Measurements from ENCODE around the gene LHFPL6. TPM values are rescaled to one million over a fixed set of nuclear protein-coding genes. Genes with fewer than 3 reads are reported as not detected.

LHFPL6 gene
- total RNA-seq, 1 donor, result 0.31 TPM

DNA sequence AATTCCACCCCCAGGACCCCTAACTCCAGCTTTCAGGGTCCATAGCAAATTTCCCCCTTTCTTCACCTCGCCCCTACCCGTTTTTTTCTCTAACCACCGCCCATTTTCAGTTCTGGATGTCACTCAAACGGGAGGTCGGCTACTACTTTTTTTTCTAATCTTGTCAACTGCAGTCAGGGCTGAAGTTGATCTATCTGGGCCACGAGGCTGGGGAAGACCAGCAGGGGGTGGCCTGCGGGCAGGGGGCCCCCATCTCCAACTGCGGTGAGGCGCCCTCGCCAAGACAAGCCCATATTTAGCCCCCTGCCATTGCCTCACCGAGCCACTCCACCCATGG, 748 bp downstream of the LHFPL6 start:
- peak overlapping the region; percentile 33 for H3K4me3 ChIP-seq (ENCODE audit: low read length)
- H3K4me1 ChIP-seq (ENCODE audit: insufficient read depth, low read length), result peaks cover 15% of the 10 kb centered on the region
- H3K27me3 ChIP-seq (ENCODE audit: insufficient read depth, low read length), result peaks cover 47% of the 10 kb centered on the region
- H3K9me3 ChIP-seq (ENCODE audit: low read depth, low read length), result no peaks in the 10 kb centered on the region

DNA sequence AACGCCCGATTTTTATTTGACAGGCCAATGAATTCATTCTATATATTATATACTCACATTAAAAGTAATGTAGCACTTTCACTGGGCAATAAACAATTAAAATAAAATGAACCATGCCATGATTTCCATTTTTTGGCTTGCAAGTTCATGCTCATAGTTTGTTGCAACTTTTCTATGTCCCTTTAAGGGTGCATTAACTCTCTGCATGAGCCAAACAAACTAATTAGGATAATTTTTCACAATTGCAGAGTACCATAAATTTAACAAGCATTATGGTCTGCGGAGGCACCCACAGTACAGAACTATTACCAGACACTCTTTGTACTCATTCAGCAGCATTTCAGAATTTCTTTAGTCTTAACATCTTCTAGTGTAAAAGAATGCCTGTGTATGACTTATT, 1.4 kb downstream of the LHFPL6 start:
- Histone ChIP-seq H3K9me3 (ENCODE audit: low read depth, low read length) (no peaks in the 10 kb centered on the region), H3K4me1 (ENCODE audit: insufficient read depth, low read length) (peaks cover 15% of the 10 kb centered on the region), H3K27me3 (ENCODE audit: insufficient read depth, low read length) (peaks cover 47% of the 10 kb centered on the region), H3K4me3 (ENCODE audit: low read length) (no peak overlapping the region)

DNA sequence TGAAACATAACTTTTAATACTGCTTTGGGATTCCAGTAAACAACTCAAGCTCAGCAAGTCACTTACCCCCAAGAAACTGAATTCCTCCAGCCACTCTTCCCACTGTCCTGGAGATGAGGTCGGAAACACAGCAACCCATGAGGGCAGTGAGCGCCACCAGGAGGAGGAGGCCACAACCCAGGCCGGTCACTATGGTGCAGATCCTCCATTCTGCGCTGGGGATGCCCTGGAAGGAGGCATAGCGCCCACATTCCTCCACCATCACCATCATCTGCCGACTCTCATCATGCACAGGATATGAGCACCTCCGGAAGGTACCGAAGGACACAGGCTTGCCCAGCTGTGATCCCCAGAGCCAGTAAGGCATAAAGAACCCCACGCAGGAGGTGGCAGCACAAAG, 2.2 kb downstream of the LHFPL6 start:
- peaks cover 15% of the 10 kb centered on the region for H3K4me1 ChIP-seq (ENCODE audit: insufficient read depth, low read length)
- H3K4me3 ChIP-seq (ENCODE audit: low read length), result no peak overlapping the region
- no peaks in the 10 kb centered on the region for H3K9me3 ChIP-seq (ENCODE audit: low read depth, low read length)
- H3K27me3 ChIP-seq (ENCODE audit: insufficient read depth, low read length), result peaks cover 47% of the 10 kb centered on the region

- Histone ChIP-seq H3K4me1 (ENCODE audit: insufficient read depth, low read length) (peaks cover 15% of the 10 kb centered on the region), H3K27me3 (ENCODE audit: insufficient read depth, low read length) (peaks cover 45% of the 10 kb centered on the region), H3K4me3 (ENCODE audit: low read length) (no peak overlapping the region), H3K9me3 (ENCODE audit: low read depth, low read length) (no peaks in the 10 kb centered on the region)
Observed at GRCh38 chr13:39599842-39600241, 3.2 kb downstream of the LHFPL6 start.

DNA sequence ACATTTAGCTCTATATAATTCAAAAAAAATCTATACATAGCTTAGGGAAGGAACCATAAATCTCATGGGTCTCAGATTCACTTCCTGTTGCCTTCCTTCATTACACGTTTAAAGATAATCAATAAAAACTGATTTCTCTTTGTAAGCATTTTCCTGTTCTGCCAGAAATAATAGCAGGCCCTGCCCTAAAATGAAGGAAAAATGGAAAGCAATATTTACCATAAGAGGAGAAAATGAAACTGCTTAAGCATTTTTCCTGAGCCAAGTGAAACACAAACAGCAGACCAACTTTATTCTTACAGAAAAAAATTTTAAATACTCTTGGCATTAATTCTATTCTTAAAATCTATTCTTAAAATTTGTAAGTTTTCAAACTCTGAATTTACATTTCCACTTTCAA, 4.0 kb downstream of the LHFPL6 start:
- H3K4me1 ChIP-seq (ENCODE audit: insufficient read depth, low read length), result peaks cover 15% of the 10 kb centered on the region
- H3K27me3 ChIP-seq (ENCODE audit: insufficient read depth, low read length), result peaks cover 37% of the 10 kb centered on the region
- no peaks in the 10 kb centered on the region for H3K9me3 ChIP-seq (ENCODE audit: low read depth, low read length)
- H3K4me3 ChIP-seq (ENCODE audit: low read length), result no peak overlapping the region

GRCh38 chr13:39597838-39598237, 5.2 kb downstream of the LHFPL6 start:
- Histone ChIP-seq H3K9me3 (ENCODE audit: low read depth, low read length) (no peaks in the 10 kb centered on the region), H3K4me3 (ENCODE audit: low read length) (no peak overlapping the region), H3K27me3 (ENCODE audit: insufficient read depth, low read length) (peaks cover 30% of the 10 kb centered on the region), H3K4me1 (ENCODE audit: insufficient read depth, low read length) (peaks cover 10% of the 10 kb centered on the region)

DNA sequence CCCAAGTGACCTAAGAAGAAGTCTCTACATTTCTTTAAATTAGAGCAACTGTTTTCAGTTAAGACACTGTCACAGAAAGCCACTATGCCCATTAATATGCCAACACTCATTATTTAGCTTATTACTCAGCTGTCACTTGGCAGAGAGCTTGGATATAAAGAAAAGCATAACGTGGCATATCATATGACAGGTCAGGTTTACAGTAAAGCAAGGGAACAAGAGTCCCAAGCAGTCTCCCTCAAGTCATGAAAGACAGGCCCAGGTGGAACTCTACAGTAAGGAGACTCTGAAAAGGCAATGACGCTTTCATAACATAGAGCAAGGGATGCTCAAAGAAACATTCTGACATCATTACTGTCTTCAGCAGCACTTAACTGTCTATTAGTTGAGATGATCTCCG, 6.3 kb downstream of the LHFPL6 start:
- no peaks in the 10 kb centered on the region for H3K9me3 ChIP-seq (ENCODE audit: low read depth, low read length)
- H3K27me3 ChIP-seq (ENCODE audit: insufficient read depth, low read length), result peaks cover 18% of the 10 kb centered on the region
- H3K4me3 ChIP-seq (ENCODE audit: low read length), result no peak overlapping the region
- no peaks in the 10 kb centered on the region for H3K4me1 ChIP-seq (ENCODE audit: insufficient read depth, low read length)

DNA sequence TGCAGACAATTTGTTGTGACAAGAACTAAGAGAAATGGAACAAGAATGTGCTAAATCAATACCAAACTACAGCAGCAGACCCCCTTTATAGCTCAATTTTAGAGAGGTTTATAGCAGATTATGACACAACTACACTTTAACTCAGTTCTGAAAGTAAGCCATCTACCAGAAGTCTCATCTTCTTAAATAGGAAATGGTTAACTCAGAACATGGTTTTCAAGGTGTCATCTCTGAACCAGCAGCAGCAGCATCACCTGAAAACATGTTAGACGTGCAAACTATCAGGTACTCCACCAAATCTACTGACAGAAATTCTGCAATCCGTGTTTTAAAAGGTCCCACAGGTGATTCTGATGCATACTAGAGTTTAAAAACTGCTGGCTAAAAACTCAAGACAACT, 6.8 kb downstream of the LHFPL6 start:
- H3K27me3 ChIP-seq (ENCODE audit: insufficient read depth, low read length), result peaks cover 13% of the 10 kb centered on the region
- H3K4me1 ChIP-seq (ENCODE audit: insufficient read depth, low read length), result no peaks in the 10 kb centered on the region
- no peak overlapping the region for H3K4me3 ChIP-seq (ENCODE audit: low read length)
- no peaks in the 10 kb centered on the region for H3K9me3 ChIP-seq (ENCODE audit: low read depth, low read length)

- H3K4me3 ChIP-seq (ENCODE audit: low read length), result no peak overlapping the region
- H3K27me3 ChIP-seq (ENCODE audit: insufficient read depth, low read length), result no peaks in the 10 kb centered on the region
- no peaks in the 10 kb centered on the region for H3K9me3 ChIP-seq (ENCODE audit: low read depth, low read length)
- no peaks in the 10 kb centered on the region for H3K4me1 ChIP-seq (ENCODE audit: insufficient read depth, low read length)
Observed at GRCh38 chr13:39590466-39591036, 12.4 kb downstream of the LHFPL6 start.

DNA sequence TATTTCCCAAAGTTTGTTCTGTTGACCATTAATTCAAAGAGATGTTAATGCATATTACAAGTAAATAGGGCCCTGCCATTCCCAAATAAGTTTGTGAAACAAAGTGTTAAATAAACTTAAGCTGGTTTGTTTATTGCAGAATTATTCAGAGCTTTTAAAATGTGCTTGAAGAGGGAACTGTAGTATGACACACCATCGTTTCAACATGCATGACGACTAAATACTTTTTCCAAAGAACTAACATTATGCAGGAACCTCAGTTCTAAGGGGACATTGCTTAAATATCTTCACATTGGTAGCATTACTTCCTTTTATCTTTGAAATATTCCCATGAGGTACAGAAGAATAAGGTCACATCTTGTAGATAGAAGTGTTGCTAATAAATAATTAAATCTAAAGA, 14.6 kb downstream of the LHFPL6 start:
- Histone ChIP-seq H3K9me3 (ENCODE audit: low read depth, low read length) (no peaks in the 10 kb centered on the region), H3K27me3 (ENCODE audit: insufficient read depth, low read length) (no peaks in the 10 kb centered on the region), H3K4me3 (ENCODE audit: low read length) (no peak overlapping the region), H3K4me1 (ENCODE audit: insufficient read depth, low read length) (no peaks in the 10 kb centered on the region)

GRCh38 chr13:39587939-39588338, 15.1 kb downstream of the LHFPL6 start:
- Histone ChIP-seq H3K4me3 (ENCODE audit: low read length) (no peak overlapping the region), H3K4me1 (ENCODE audit: insufficient read depth, low read length) (no peaks in the 10 kb centered on the region), H3K9me3 (ENCODE audit: low read depth, low read length) (no peaks in the 10 kb centered on the region), H3K27me3 (ENCODE audit: insufficient read depth, low read length) (no peaks in the 10 kb centered on the region)

GRCh38 chr13:39586958-39587605, 15.9 kb downstream of the LHFPL6 start:
- H3K4me1 ChIP-seq (ENCODE audit: insufficient read depth, low read length), result no peaks in the 10 kb centered on the region
- no peaks in the 10 kb centered on the region for H3K9me3 ChIP-seq (ENCODE audit: low read depth, low read length)
- no peaks in the 10 kb centered on the region for H3K27me3 ChIP-seq (ENCODE audit: insufficient read depth, low read length)
- H3K4me3 ChIP-seq (ENCODE audit: low read length), result no peak overlapping the region

GRCh38 chr13:39586151-39586550, 16.8 kb downstream of the LHFPL6 start:
- no peak overlapping the region for H3K4me3 ChIP-seq (ENCODE audit: low read length)
- H3K27me3 ChIP-seq (ENCODE audit: insufficient read depth, low read length), result no peaks in the 10 kb centered on the region
- no peaks in the 10 kb centered on the region for H3K4me1 ChIP-seq (ENCODE audit: insufficient read depth, low read length)
- H3K9me3 ChIP-seq (ENCODE audit: low read depth, low read length), result no peaks in the 10 kb centered on the region

DNA sequence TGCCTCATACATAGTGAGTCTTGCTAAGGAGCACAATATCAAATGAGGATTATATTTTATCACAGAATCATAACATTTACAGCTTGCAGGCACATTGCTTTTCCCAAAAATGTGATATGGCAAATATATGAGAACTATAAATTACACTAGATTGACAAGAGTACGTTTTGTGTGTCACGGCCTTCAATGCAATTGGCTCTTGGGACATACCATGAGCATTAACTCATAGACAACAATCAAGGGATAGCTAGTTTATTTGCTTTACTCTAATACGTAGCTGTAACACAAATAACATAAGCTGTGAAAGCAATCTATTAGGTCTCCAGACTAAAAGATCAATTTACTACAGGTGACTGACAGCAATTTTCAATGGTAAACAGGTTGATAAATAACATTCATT, 17.8 kb downstream of the LHFPL6 start:
- Histone ChIP-seq H3K9me3 (ENCODE audit: low read depth, low read length) (no peaks in the 10 kb centered on the region), H3K27me3 (ENCODE audit: insufficient read depth, low read length) (no peaks in the 10 kb centered on the region), H3K4me1 (ENCODE audit: insufficient read depth, low read length) (no peaks in the 10 kb centered on the region), H3K4me3 (ENCODE audit: low read length) (no peak overlapping the region)

DNA sequence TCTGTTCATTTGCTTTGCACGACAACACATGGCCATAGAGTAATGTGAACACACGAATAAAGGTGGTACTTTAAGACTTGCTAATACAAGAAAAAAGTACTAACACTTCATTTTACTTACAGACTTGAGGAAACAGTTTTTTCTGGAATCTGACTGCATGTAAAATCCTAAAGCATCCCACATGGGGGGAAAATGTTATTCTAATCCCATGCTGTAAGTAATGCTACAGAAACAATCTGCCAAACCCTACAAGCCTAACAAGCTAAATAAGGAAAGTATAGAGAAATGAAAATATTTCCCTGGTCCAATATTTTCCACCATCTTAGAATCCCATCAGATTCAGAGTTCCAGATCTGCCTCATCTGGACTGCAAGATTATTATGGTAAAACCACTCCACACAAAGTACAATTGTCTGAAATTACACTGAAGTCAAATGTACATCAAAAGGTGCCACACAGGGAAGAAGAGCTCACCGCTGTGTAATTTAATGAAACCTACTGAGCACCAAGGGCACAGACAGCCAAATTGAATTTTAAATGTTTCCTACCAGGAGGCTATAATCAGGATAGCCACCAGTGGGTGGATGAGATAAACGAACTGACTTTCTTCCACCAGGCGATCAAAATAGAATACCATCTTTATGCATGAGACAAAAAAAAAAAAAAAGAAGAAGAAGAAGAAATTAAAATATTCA, 22.0 kb downstream of the LHFPL6 start:
- H3K4me3 ChIP-seq (ENCODE audit: low read length), result no peak overlapping the region

DNA sequence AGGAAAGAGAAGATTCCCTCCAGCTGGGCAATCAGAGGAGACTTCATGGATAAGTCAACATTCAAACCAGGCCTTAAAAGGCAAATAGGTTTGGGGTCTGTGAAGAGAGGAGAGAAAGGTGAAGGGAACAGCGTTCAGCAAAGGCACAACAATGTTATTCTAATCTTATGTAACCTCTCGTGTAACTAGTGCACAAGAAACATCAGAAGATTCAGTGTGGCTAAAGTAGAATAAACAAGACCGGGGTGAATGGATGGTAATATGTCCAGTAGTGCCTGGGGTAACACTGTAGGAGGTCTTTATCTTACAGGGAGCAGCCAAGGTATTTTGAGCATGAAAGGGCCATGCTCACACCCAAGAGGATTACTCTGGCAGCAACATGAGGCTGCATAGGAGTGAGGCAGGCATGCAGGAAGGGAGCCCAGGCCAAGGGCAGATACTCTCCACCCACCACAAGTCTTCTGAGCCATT, 24.1 kb downstream of the LHFPL6 start:
- no peak overlapping the region for H3K4me3 ChIP-seq (ENCODE audit: low read length)
- H3K4me1 ChIP-seq (ENCODE audit: insufficient read depth, low read length), result no peaks in the 10 kb centered on the region
- H3K9me3 ChIP-seq (ENCODE audit: low read depth, low read length), result no peaks in the 10 kb centered on the region
- H3K27me3 ChIP-seq (ENCODE audit: insufficient read depth, low read length), result no peaks in the 10 kb centered on the region

More for the DNA sequence above, 22.0 kb downstream of the LHFPL6 start:
- H3K4me1 ChIP-seq (ENCODE audit: insufficient read depth, low read length), result no peaks in the 10 kb centered on the region
- no peaks in the 10 kb centered on the region for H3K9me3 ChIP-seq (ENCODE audit: low read depth, low read length)
- no peaks in the 10 kb centered on the region for H3K27me3 ChIP-seq (ENCODE audit: insufficient read depth, low read length)

Data from mononuclear cell (primary cell).